Fibroblast of peridontal ligament (primary cell): ENCODE data around the gene TSHZ2.
"Not testable (repeated sequence)": the region's sequence is repeated elsewhere in the genome, so short reads cannot be mapped to it uniquely, and the experiment has no call there.

Experiments used
- DNase-seq: peaks from one replicate; pipeline ENCODE4 v3.0.0-alpha.2; 2010; ENCODE audit errors: extremely low read depth

The TSHZ2 gene

GRCh38 chr20:53510262-53510661, 538.1 kb downstream of the TSHZ2 start:
- DNase-seq, result no peak

- DNase-seq, result no peak
Measured at GRCh38 chr20:53510704-53511103, 538.5 kb downstream of the TSHZ2 start.

GRCh38 chr20:53512076-53512475, 539.9 kb downstream of the TSHZ2 start:
- no peak for DNase-seq

- DNase-seq, result no peak
Measured at GRCh38 chr20:53513168-53513488, 541.0 kb downstream of the TSHZ2 start.

GRCh38 chr20:53513489-53514298, 541.5 kb downstream of the TSHZ2 start:
- no peak for DNase-seq

- no peak for DNase-seq
Measured at GRCh38 chr20:53515749-53516148, 543.6 kb downstream of the TSHZ2 start.

- DNase-seq, result no peak
Measured at GRCh38 chr20:53517146-53517545, 545.0 kb downstream of the TSHZ2 start.

- DNase-seq, result not testable (repeated sequence)
Measured at GRCh38 chr20:53521421-53521820, 549.3 kb downstream of the TSHZ2 start.

- DNase-seq, result no peak
Measured at GRCh38 chr20:53522026-53522425, 549.9 kb downstream of the TSHZ2 start.

- no peak for DNase-seq
Measured at GRCh38 chr20:53522696-53523095, 550.5 kb downstream of the TSHZ2 start.

- not testable (repeated sequence) for DNase-seq
Measured at GRCh38 chr20:53523615-53524014, 551.5 kb downstream of the TSHZ2 start.

- no peak for DNase-seq
Measured at GRCh38 chr20:53524589-53525312, 552.6 kb downstream of the TSHZ2 start.

- no peak for DNase-seq
Measured at GRCh38 chr20:53527196-53527595, 555.0 kb downstream of the TSHZ2 start.

GRCh38 chr20:53529658-53530057, 557.5 kb downstream of the TSHZ2 start:
- no peak for DNase-seq

GRCh38 chr20:53530440-53530839, 558.3 kb downstream of the TSHZ2 start:
- DNase-seq, result no peak

- not testable (repeated sequence) for DNase-seq
Measured at GRCh38 chr20:53532654-53533312, 560.6 kb downstream of the TSHZ2 start.

- DNase-seq, result no peak
Measured at GRCh38 chr20:53533500-53533899, 561.3 kb downstream of the TSHZ2 start.

GRCh38 chr20:53534037-53534436, 561.9 kb downstream of the TSHZ2 start:
- DNase-seq, result no peak

GRCh38 chr20:53535878-53536277, 563.7 kb downstream of the TSHZ2 start:
- no peak for DNase-seq

- DNase-seq, result not testable (repeated sequence)
Measured at GRCh38 chr20:53536382-53536781, 564.2 kb downstream of the TSHZ2 start.

GRCh38 chr20:53539516-53539915, 567.4 kb downstream of the TSHZ2 start:
- no peak for DNase-seq
